H7 (cell line): ENCODE results near the gene CCDC141. TPM values are rescaled to one million over a fixed set of nuclear protein-coding genes. Genes with fewer than 3 reads are reported as not detected.

Source experiments
- DNase-seq: peaks from one replicate; pipeline ENCODE4 v3.0.0; 2012
- H3K27me3 ChIP-seq: 2 replicates; pipeline ENCODE4 v1.6.0; 2011; ENCODE audit warnings: mild to moderate bottlenecking, low read length; ENCODE audit not compliant: control insufficient read depth, insufficient read depth
- H3K36me3 ChIP-seq: replicated peaks from 2 replicates; pipeline ENCODE4 v1.5.1; 2011; ENCODE audit warnings: low read length; ENCODE audit not compliant: control insufficient read depth, insufficient read depth
- H3K4me3 ChIP-seq: 2 replicates; pipeline ENCODE4 v1.5.1; 2011; ENCODE audit warnings: low read depth, mild to moderate bottlenecking, control low read depth, low read length, moderate library complexity; ENCODE audit not compliant: insufficient read depth
- total RNA-seq: library from RNA; depleted of rRNA; stranded (reverse); fragments of >200 nt; shearing (Covaris generic); gene quantifications from 2 replicates; pipeline ENCODE4 v1.2.3, GENCODE V29; 2014

Gene CCDC141
- total RNA-seq, 1 experiment from 2014 or later, result 1.2 TPM

GRCh38 chr2:178923546-178923945 is 126.4 kb downstream of the CCDC141 start:
- Histone ChIP-seq H3K27me3 (no peaks in the 10 kb centered on the region), H3K36me3 (no peaks in the 10 kb centered on the region), H3K4me3 (no peak overlapping the region)
- no peak for DNase-seq

GRCh38 chr2:178920916-178921513 is 128.9 kb downstream of the CCDC141 start:
- Histone ChIP-seq H3K4me3 (no peak overlapping the region), H3K36me3 (no peaks in the 10 kb centered on the region)
- no peak for DNase-seq

GRCh38 chr2:178917555-178917954 is 132.4 kb downstream of the CCDC141 start:
- H3K36me3 ChIP-seq, result no peaks in the 10 kb centered on the region
- no peak overlapping the region for H3K4me3 ChIP-seq
- H3K27me3 ChIP-seq, result no peaks in the 10 kb centered on the region
- no peak for DNase-seq

More at GRCh38 chr2:178920916-178921513, 128.9 kb downstream of the CCDC141 start:
- no peaks in the 10 kb centered on the region for H3K27me3 ChIP-seq

GRCh38 chr2:178915423-178916173 is 134.3 kb downstream of the CCDC141 start:
- DNase-seq, result no peak
- Histone ChIP-seq H3K36me3 (no peaks in the 10 kb centered on the region), H3K4me3 (no peak overlapping the region), H3K27me3 (no peaks in the 10 kb centered on the region)

- Histone ChIP-seq H3K4me3 (no peak overlapping the region), H3K27me3 (no peaks in the 10 kb centered on the region), H3K36me3 (no peaks in the 10 kb centered on the region)
- DNase-seq, result peak; percentile 48
Measured at GRCh38 chr2:178914259-178914849, 135.6 kb downstream of the CCDC141 start.

- no peaks in the 10 kb centered on the region for H3K36me3 ChIP-seq
- H3K27me3 ChIP-seq, result no peaks in the 10 kb centered on the region
- DNase-seq, result no peak
- H3K4me3 ChIP-seq, result no peak overlapping the region
Measured at GRCh38 chr2:178913049-178913441, 136.9 kb downstream of the CCDC141 start.

GRCh38 chr2:178912416-178913048 is 137.4 kb downstream of the CCDC141 start:
- H3K36me3 ChIP-seq, result no peaks in the 10 kb centered on the region
- DNase-seq, result no peak
- H3K4me3 ChIP-seq, result no peak overlapping the region
- H3K27me3 ChIP-seq, result no peaks in the 10 kb centered on the region

GRCh38 chr2:178911039-178911438 is 138.9 kb downstream of the CCDC141 start:
- H3K27me3 ChIP-seq, result no peaks in the 10 kb centered on the region
- H3K36me3 ChIP-seq, result no peaks in the 10 kb centered on the region
- no peak overlapping the region for H3K4me3 ChIP-seq
- DNase-seq, result no peak

GRCh38 chr2:178910005-178910404 is 139.9 kb downstream of the CCDC141 start:
- Histone ChIP-seq H3K36me3 (no peaks in the 10 kb centered on the region), H3K27me3 (no peaks in the 10 kb centered on the region), H3K4me3 (no peak overlapping the region)
- no peak for DNase-seq

- Histone ChIP-seq H3K27me3 (no peaks in the 10 kb centered on the region), H3K36me3 (no peaks in the 10 kb centered on the region), H3K4me3 (no peak overlapping the region)
- DNase-seq, result no peak
Measured at GRCh38 chr2:178909507-178909906, 140.4 kb downstream of the CCDC141 start.

GRCh38 chr2:178908810-178909209 is 141.1 kb downstream of the CCDC141 start:
- no peak overlapping the region for H3K4me3 ChIP-seq
- DNase-seq, result no peak
- no peaks in the 10 kb centered on the region for H3K36me3 ChIP-seq
- no peaks in the 10 kb centered on the region for H3K27me3 ChIP-seq

GRCh38 chr2:178905261-178905660 is 144.7 kb downstream of the CCDC141 start:
- Histone ChIP-seq H3K36me3 (no peaks in the 10 kb centered on the region), H3K4me3 (no peak overlapping the region)
- DNase-seq, result no peak

GRCh38 chr2:178899656-178900055 is 150.3 kb downstream of the CCDC141 start:
- no peaks in the 10 kb centered on the region for H3K27me3 ChIP-seq
- H3K4me3 ChIP-seq, result no peak overlapping the region
- no peaks in the 10 kb centered on the region for H3K36me3 ChIP-seq
- no peak for DNase-seq

More at GRCh38 chr2:178905261-178905660, 144.7 kb downstream of the CCDC141 start:
- no peaks in the 10 kb centered on the region for H3K27me3 ChIP-seq

GRCh38 chr2:178895872-178896271 is 154.1 kb downstream of the CCDC141 start:
- H3K4me3 ChIP-seq, result no peak overlapping the region
- DNase-seq, result no peak
- no peaks in the 10 kb centered on the region for H3K36me3 ChIP-seq
- no peaks in the 10 kb centered on the region for H3K27me3 ChIP-seq

- Histone ChIP-seq H3K36me3 (no peaks in the 10 kb centered on the region), H3K27me3 (no peaks in the 10 kb centered on the region), H3K4me3 (no peak overlapping the region)
- no peak for DNase-seq
Measured at GRCh38 chr2:178895171-178895570, 154.8 kb downstream of the CCDC141 start.
